HG03064 (cell line): Measurements from ENCODE around the gene KRTAP7-1.

ENCODE experiments used
- ATAC-seq: cut with Tn5 transposase; IDR thresholded peaks from one replicate; pipeline ENCODE4 v1.9.1; 2021; ENCODE audit warnings: low read depth; ENCODE audit not compliant: unreplicated experiment

Gene KRTAP7-1, protein sequence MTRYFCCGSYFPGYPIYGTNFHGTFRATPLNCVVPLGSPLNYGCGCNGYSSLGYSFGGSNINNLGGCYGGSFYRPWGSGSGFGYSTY

DNA sequence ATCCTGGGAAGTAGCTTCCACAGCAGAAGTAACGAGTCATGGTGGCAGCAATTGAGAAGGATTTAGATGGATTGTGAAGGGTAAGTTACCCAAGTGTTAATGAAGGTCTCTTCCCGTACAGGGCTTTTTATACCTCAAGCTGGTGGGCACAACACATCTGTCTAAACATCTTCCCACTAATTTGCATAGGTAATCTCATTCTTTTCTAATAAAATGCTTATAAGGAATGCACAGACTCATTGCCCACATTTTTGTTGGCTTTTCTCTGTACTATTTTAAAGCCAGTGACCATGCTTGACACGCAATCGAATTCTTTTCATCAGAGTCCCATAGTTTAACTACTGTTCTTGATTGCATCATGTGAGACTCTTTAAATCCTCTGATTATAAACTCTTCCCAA is at the start of gene KRTAP7-1:
TSS of gene KRTAP7-1 (minus strand) at position 101 of the 400 bp plus-strand sequence. CDS start at position 40, 61 bp downstream.
- ATAC-seq, result no peak

DNA sequence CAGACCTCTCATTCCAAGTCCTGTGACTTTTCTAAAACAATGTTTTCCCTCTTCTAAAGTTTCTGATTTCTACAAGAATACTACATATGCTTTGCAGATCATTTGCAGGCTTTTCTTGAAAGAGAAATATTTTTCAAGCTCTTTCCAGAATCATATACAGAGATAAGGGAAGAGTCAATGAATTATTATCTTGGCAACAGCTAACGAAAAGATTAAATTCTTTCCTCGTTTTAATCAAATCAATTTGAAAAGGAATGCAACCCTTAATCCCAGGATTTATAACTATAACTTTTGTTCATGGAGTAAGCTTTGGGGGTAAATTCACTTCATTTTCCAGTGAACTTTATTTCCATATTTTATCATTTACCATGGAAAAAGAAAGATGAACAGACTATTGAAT is 45.0 kb upstream of the KRTAP7-1 start:
- no peak for ATAC-seq

DNA sequence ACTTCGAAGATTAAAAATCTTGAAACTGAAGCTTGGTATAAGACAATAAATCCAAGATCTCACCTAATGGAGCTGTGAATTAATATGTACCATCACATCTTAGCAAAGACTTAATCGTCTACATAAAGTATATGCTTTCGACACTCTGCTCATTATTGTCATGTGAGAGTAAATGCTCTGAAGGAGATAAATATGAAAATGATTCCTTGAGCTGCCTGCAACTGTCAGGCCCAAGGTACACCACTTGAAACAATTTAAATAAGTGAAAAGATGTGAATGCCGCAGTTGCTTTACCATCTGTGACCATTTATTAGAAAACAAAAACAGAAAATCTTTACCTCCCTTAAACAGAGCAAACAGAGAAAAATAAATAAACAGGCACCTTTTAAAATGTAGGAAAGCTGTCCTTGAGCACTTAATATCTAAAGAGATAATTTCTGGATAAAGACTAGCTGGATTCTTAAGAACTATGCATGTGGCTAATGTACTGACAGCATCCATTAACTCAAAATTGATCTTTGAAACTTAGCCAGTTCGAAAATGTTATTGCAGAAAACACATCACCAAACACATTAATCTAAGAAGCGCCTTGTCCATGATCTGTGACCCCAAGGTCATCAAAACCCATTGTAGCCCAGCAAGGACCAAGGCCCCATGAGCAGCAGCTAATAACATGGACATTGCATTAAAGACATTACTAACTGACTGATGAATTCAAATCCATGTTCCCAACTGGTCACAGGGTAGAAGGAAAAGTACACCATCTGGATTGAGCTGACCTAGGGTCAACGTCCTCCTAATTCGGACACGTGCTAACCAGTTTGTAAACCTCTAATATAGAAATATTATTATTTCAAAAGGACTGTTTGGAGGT is 18.3 kb upstream of the KRTAP7-1 start:
- no peak for ATAC-seq

DNA sequence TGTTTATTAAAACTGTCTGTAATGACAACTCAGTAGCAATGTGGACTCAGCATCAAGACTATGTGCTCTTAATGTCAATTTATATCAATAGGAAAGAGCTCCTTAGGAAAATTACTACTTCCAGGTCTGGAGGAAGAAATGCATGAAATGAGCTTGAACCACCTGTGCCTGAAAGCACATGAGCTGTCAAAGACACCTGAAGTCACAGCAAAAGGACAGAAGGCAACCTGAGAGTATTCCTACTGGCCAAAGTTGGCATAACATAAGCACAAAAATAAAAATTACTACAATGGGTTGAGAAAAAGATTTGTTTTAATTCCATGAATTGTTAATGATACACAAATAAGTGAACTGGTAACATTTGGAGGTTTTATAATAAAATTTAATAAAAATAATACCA is 13.4 kb upstream of the KRTAP7-1 start:
- no peak for ATAC-seq

DNA sequence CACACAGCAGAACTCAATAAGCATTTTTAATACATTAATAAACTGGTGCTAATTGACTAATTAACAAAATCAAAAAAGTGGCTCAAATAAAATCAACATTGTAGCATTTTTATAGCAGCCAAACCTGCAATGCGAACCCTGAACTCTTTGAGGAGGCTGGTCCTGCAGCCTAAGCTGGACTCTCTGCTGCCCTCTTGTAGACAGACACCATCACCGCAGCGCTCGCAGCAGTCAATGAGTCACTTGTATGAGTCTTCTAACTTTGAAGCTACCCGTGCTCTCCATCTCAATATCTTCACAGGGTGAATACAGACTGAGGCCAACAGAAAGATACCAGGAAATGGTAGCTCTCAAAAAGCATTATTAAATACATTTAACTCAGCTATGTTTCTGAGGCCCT is 9.7 kb upstream of the KRTAP7-1 start:
- ATAC-seq, result no peak

DNA sequence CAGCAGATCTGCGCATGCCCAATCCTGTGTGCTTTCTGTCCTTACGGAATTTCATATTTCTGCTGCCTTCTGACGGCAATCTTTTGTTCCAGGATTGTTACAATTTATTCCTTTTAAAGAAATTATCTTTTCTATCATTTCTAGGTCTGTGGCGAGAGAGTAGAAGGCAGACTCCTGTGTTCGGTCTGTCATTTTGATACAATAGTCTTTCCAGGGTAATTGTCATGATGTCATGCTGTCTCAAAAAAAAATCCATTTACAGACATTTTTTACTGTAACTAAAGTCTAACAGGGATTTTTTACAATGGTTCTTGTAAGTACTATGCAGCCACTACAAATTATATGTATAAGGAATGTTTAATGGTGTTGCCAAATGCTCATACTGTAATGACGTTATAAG is 9.0 kb upstream of the KRTAP7-1 start:
- no peak for ATAC-seq

DNA sequence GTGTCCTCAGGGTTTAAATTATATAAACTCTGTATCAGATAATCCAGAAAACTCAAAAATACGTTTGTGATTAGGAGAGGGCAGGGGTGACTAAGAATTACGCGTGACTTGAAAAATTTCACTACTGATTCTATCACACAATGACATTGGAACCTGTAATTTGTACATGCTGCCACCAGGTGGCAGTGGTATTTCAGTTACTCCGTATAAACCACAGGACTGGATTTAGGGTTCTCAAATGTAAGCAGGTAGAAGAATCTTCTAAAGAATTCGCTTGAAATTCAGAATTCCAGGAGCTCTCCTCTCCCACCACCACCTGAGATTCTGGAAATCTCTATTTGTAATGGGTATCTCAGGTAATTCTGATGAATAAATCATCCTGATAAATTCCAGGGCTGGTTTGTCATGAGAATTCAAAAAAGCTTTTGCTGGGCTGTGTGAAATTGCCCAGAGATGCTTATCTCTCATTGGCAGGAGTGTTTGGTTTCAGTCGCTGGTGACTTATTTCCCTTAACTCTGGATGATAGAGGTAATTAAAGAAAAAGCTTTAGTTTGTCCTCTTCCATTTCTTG is 1.7 kb upstream of the KRTAP7-1 start:
- no peak for ATAC-seq

DNA sequence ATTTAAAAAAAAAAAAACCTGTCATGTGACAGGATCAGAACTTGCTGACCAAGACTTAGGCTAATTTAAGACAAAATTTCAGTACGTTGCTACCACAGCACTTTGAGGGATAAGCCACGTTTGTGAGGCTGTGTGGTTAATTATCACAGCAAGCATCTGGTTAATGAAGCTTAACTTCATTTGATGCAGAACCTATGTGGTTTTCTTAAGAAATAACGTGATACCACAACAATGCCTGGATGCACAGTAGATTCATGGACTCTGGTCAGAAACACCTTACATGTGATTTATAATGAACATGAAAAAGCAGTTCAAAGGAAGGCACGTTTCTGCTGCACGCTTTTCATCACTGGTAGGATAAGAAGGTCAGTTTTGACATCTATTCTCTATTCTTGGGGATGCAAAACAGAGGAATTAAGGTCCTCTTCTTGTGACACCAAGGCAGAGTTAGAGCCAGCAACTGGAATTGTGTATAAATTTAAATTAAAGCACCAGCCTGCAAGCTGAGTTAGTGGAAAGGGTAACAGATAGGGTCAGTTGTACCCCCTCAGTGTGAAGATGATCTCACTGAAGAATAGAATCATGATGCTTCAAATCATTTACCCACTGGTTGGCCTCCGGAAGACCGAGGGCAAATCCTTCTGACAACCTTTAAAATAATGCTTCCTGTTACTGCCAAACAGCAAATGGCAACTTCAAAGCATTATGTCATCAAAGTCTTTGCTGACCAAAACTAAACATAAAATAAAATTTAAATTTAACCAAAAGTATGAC is 10.5 kb downstream of the KRTAP7-1 start:
- no peak for ATAC-seq

DNA sequence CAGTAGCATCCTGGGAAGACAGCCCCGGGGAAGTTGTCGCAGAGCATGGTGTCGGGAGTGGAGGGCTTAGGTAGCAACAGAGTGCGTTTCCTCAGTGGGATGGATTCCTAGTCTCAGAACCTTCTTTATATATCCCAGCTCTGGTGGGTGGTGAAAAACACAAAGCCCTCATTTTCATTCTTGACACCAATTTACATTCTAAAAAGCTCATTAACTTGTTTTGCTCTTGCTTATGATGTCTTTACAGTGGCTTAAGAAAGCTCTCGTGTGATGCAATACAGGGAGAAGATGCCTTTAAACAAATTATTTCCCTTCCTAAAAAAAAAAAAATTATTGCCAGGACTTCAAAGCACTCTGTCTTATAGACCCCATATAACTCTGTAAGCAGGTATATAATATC is 16.4 kb downstream of the KRTAP7-1 start, which contains the start of gene KRTAP8-1:
TSS of gene KRTAP8-1 (minus strand) at position 101 of the 400 bp plus-strand sequence. CDS start at position 47, 54 bp downstream.
- no peak for ATAC-seq

DNA sequence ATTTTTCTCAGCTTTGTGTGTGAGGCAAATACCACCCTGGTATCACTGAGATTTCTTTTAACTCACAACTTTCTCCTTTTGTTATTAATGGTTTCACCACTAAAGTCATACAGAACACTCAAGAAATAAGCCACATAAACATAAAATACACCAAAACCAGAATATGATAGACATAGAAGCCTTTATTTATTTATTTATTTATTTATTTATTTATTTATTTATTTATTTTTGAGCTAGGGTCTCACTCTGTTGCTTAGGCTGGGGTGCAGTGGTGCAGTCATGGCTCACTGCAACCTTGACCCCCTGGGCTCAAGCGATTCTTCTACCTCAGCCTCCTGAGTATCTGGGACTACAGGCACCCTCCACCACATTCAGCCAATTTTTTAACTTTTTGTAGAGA is 29.0 kb downstream of the KRTAP7-1 start:
- no peak for ATAC-seq

DNA sequence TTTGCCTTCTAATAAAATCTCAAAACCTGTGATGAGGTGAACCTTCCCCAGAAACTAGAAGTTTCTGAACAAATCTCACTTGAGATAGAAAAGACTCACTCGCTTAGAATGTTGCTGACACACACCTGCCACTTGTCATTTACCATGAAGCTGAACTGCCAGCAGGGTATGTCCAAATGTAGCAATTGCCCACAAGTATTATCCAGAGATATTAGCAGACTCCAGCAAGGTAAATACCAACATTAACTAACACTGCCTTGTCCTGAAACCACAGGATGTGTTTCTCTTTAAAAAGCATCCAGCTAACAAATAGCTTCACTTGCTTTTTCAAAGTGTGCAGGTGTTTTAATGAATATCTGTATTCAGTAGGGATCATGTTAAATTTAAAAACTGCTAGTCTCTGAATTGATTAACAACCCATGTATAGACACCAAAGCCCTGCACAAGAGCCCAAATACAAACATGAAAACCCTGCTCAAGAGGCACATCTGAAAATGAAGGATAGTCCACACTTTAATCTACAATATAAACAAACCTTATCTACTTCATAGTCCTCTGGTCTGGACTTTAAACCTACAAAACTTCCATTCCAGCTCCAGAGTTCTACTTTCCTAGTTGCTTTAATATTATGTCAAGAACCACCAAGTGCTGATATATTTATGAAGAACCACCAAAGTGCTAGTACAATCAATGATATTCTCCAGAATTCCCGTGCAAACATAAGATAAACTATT is 35.8 kb downstream of the KRTAP7-1 start:
- ATAC-seq, result no peak

DNA sequence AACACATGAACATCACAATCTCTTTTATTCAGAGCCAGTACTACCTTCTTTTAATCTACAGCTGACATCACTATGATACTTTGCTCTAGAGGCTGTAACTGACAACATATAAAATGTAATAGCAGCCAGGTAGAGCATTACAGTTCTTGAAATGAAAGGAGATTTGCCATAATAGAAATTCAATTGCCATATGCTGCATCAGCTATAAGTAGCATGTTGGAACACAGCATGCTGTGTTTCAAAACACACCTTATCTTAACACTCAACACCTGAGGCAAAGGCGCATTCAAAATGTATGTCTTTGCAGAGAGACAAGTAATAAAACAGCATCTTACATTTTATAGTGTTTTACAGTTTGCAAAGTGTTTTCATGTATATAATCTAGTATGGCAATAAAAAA is 50.3 kb downstream of the KRTAP7-1 start:
- no peak for ATAC-seq
